Endometrium (tissue), 2 donors: Measurements from ENCODE around the gene DDX47.
"Not testable (repeated sequence)": the region's sequence is repeated elsewhere in the genome, so short reads cannot be mapped to it uniquely, and the experiment has no call there.

ENCODE experiments used
- FAIRE-seq: peaks from 2 replicates; lab custom pipeline; 2012; peaks lifted over from hg19 to GRCh38; lab: Jason Lieb, UNC
- donor health status: control.
- donor health status: control.

Gene DDX47

DNA sequence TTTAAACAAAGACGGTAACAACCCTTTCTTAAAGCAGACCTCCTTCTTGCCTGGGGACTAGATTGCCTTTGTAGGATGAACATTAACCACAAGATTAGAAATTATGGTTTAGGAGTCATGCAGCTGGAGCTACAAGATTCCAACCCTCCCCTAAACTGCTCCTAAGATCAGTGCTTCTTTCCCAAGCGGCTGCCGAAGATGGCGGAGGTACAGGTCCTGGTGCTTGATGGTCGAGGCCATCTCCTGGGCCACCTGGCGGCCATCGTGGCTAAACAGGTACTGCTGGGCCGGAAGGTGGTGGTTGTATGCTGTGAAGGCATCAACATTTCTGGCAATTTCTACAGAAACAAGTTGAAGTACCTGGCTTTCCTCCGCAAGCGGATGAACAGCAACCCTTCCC is 62.2 kb downstream of the DDX47 start:
- not testable (repeated sequence) for FAIRE-seq

DNA sequence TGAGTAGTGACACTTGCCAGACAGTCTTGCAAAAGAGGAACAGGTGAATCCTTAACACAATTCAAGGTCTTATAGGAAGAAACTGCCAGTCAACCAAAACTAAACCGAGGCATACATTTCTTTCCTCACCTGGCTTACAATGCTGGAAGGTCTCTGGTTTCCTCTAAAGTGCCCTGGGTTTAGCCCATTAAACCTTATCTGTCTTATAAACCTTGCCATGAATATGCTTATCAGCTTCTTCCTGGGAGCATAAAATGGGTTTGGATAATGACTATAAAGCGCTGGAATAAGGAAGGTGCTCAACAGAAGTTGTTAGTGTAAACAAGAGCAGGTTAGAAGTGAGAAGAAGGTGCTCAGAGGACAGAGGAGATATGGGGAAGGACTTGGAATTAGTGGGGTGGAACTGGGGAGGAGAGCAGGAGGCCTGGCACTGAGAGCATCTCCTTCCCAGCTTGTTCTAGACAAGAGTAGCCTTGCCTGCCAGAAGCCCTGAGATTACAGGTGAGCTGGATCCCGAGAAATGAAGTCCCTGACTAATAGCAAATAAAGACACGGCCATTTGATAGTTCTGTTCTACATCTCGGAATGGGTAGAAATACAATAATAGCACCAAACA is 64.1 kb downstream of the DDX47 start:
- no peak for FAIRE-seq

DNA sequence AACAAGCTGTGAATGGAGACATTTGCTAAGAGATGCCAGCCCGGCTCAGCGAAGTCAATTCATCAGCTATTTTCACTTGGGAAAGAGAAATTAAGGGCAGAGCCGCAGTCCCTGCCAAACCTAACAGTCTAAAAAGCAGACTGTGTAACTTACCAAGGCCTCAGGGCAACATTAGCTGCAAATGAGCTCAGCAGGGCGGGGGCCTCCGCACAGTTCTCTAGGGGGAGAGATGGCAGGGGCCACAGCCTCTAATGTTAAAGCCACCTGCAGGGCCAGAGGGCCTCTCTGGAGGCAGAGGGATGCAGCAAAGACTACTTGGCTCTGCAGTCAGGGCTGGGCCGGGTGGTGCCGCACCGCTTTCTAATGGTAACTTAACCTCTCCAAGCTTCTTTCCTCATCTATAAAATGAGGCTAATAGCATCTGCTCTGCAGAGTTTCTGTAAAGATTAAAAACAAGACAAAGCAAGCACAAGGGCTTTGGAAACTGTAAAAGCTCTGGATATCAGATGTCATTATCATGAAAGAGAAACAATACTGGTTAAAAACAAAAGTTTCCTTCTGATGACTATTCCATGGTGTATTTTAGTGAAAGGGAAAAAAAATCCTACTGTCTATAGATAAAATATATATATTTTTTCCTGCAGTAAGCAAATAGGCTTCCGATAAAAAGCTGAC is 64.8 kb downstream of the DDX47 start:
- FAIRE-seq = no peak
